Measurements from ENCODE around the gene HIP1. TPM values are rescaled to one million over a fixed set of nuclear protein-coding genes. Genes with fewer than 3 reads are reported as not detected.
"Not testable (repeated sequence)": the region's sequence is repeated elsewhere in the genome, so short reads cannot be mapped to it uniquely, and the experiment has no call there.

HIP1 gene
- 18.0 TPM for total RNA-seq
- long read RNA-seq, partial matches to known transcripts: 2 of 3 reads
- long read RNA-seq, other reads (novel, unspliced or antisense): 1 of 3 reads

GRCh38 chr7:75738604-75738974, at the start of gene HIP1:
HIP1 (minus strand) TSS chr7:75738941; CDS start chr7:75738920, 21 bp downstream.
- no peak for ATAC-seq

GRCh38 chr7:75788154-75788847, 49.6 kb upstream of the HIP1 start:
- intact Hi-C loops (cut with DNase I); ATAC-seq; DNase-seq (ENCODE audit: missing footprints): not testable (repeated sequence)

More at GRCh38 chr7:75738604-75738974, at the start of gene HIP1:
- no peak for DNase-seq (ENCODE audit: missing footprints)
- intact Hi-C loops (cut with DNase I): loop anchor here (5.0 to 10.0 kb wide), 3 partner anchors 94 to 214 kb away; no protein-coding TSS in a partner anchor

- DNase-seq (ENCODE audit: missing footprints); intact Hi-C loops (cut with DNase I); ATAC-seq: not testable (repeated sequence)
Measured at GRCh38 chr7:75783058-75783457, 44.3 kb upstream of the HIP1 start.

- intact Hi-C loops (cut with DNase I); ATAC-seq; DNase-seq (ENCODE audit: missing footprints): not testable (repeated sequence)
Measured at GRCh38 chr7:75780647-75781273, 42.0 kb upstream of the HIP1 start.

- DNase-seq (ENCODE audit: missing footprints); intact Hi-C loops (cut with DNase I); ATAC-seq: not testable (repeated sequence)
Measured at GRCh38 chr7:75779516-75779915, 40.8 kb upstream of the HIP1 start.

GRCh38 chr7:75779035-75779434, 40.3 kb upstream of the HIP1 start:
- DNase-seq (ENCODE audit: missing footprints); intact Hi-C loops (cut with DNase I); ATAC-seq: not testable (repeated sequence)

GRCh38 chr7:75776295-75776971, 37.7 kb upstream of the HIP1 start:
- intact Hi-C loops (cut with DNase I): no loop called here
- DNase-seq (ENCODE audit: missing footprints) (no peak), ATAC-seq (no peak)

GRCh38 chr7:75773958-75774357, 35.2 kb upstream of the HIP1 start:
- DNase-seq (ENCODE audit: missing footprints); ATAC-seq; intact Hi-C loops (cut with DNase I): not testable (repeated sequence)

- ATAC-seq (peak; percentile 74), DNase-seq (ENCODE audit: missing footprints) (no peak)
- intact Hi-C loops (cut with DNase I): no loop called here
Measured at GRCh38 chr7:75772081-75773077, 33.6 kb upstream of the HIP1 start, which contains the start of gene CCL26. CCL26 (minus strand) TSS chr7:75772211; CDS start chr7:75772176, 35 bp downstream.

- ATAC-seq (no peak), DNase-seq (ENCODE audit: missing footprints) (no peak)
- intact Hi-C loops (cut with DNase I): no loop called here
Measured at GRCh38 chr7:75771224-75771623, 32.5 kb upstream of the HIP1 start.

GRCh38 chr7:75762350-75762917, 23.7 kb upstream of the HIP1 start:
- no peak for DNase-seq (ENCODE audit: missing footprints)
- ATAC-seq: peak; percentile 79
- intact Hi-C loops (cut with DNase I): loop anchor here (10.0 kb wide), 1 partner anchor 118 kb away; no protein-coding TSS in a partner anchor

GRCh38 chr7:75761801-75762200, 23.1 kb upstream of the HIP1 start:
- not testable (repeated sequence) for DNase-seq (ENCODE audit: missing footprints); ATAC-seq
- intact Hi-C loops (cut with DNase I): loop anchor here (10.0 kb wide), 1 partner anchor 117 kb away; no protein-coding TSS in a partner anchor

- no peak for DNase-seq (ENCODE audit: missing footprints)
- no peak for ATAC-seq
- intact Hi-C loops (cut with DNase I): no loop called here
Measured at GRCh38 chr7:75758491-75758890, 19.8 kb upstream of the HIP1 start.

- no peak for ATAC-seq
- intact Hi-C loops (cut with DNase I): no loop called here
- no peak for DNase-seq (ENCODE audit: missing footprints)
Measured at GRCh38 chr7:75757860-75758259, 19.1 kb upstream of the HIP1 start.

- intact Hi-C loops (cut with DNase I): no loop called here
- no peak for ATAC-seq
- no peak for DNase-seq (ENCODE audit: missing footprints)
Measured at GRCh38 chr7:75756991-75757676, 18.4 kb upstream of the HIP1 start.

- peak; percentile 44 for ATAC-seq
- no peak for DNase-seq (ENCODE audit: missing footprints)
- intact Hi-C loops (cut with DNase I): no loop called here
Measured at GRCh38 chr7:75756206-75756990, 17.7 kb upstream of the HIP1 start.

Measured in Right ventricle myocardium inferior (tissue), 1 donor.